T-helper 17 cell (primary cell): Measurements from ENCODE around the gene GSS. TPM values are rescaled to one million over a fixed set of nuclear protein-coding genes. Genes with fewer than 3 reads are reported as not detected.
"Not testable (repeated sequence)": the region's sequence is repeated elsewhere in the genome, so short reads cannot be mapped to it uniquely, and the experiment has no call there.

Experiments used
- ATAC-seq: fragments of 150-1000 bp; cut with Tn5 transposase; 2 replicates; pipeline ENCODE4 v1.10.0; 2021; ENCODE audit warnings: mild to moderate bottlenecking, moderate library complexity
- DNase-seq, 3 donors: peaks; one replicate each; pipeline versions ENCODE4 v3.0.0 to v3.0.0-alpha.2; 2020 to 2021
- H3K9me3 ChIP-seq: one replicate; pipeline ENCODE4 v1.7.0; 2013; ENCODE audit warnings: low read length, mild to moderate bottlenecking; ENCODE audit not compliant: control insufficient read depth, poor library complexity, severe bottlenecking
- H3K27ac Mint-ChIP-seq: one replicate; pipeline ENCODE4 v1.8.0; 2022; ENCODE audit warnings: mild to moderate bottlenecking, moderate library complexity, mixed read lengths
- H3K27me3 Mint-ChIP-seq: one replicate; pipeline ENCODE4 v1.8.0; 2022; ENCODE audit warnings: mixed read lengths
- H3K36me3 Mint-ChIP-seq: one replicate; pipeline ENCODE4 v1.8.0; 2022; ENCODE audit warnings: low read depth, mixed read lengths
- H3K4me1 Mint-ChIP-seq: one replicate; pipeline ENCODE4 v1.8.0; 2022; ENCODE audit warnings: mild to moderate bottlenecking, mixed read lengths
- H3K4me3 Mint-ChIP-seq: one replicate; pipeline ENCODE4 v1.8.0; 2022; ENCODE audit warnings: mild to moderate bottlenecking, moderate library complexity, mixed read lengths
- total RNA-seq, 4 donors: library from RNA in 2 of 4; stranded (reverse) in 2 of 4; gene quantifications; one replicate each; pipeline ENCODE4 v1.2.3 and lab custom pipeline; 2022 to 2026

Gene GSS
- total RNA-seq, 2 donors from 2014 or later, result 23.3 to 27.0 TPM

DNA sequence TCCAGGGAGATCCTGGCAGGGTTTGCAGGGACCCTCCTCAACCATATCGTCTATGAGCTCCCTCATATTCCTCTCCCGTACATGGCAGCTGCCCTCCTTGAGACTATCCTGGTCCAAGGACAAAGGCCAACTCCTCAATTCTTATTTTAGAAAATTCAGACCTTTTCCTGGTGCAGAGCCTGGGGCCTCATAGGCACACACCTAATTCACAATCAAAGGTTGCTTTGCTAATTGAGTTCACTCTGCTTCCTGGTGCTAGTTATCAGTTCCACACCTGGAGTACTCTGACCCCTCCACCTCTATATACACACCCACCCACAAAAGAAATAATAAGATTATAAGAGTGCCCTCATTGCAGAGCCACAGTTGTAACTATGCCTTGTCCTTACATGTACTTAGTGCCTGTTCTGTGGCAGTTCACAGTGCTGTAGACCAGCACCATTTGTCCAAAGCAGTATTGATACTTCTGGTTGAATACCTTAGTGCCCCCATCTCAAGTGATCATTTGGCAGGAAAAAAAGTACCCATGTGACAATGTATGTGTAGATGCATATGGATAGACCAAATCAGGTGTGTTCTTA, 38.7 kb downstream of the GSS start:
- ATAC-seq, result no peak
- H3K9me3 ChIP-seq, result no peaks in the 10 kb centered on the region
- H3K4me3 Mint-ChIP-seq, result no peak overlapping the region
- no peaks in the 10 kb centered on the region for H3K27me3 Mint-ChIP-seq
- H3K36me3 Mint-ChIP-seq, result peaks cover 2% of the 10 kb centered on the region
- H3K27ac Mint-ChIP-seq, result no peak overlapping the region
- peaks cover 30% of the 10 kb centered on the region for H3K4me1 Mint-ChIP-seq
- no peak for DNase-seq

DNA sequence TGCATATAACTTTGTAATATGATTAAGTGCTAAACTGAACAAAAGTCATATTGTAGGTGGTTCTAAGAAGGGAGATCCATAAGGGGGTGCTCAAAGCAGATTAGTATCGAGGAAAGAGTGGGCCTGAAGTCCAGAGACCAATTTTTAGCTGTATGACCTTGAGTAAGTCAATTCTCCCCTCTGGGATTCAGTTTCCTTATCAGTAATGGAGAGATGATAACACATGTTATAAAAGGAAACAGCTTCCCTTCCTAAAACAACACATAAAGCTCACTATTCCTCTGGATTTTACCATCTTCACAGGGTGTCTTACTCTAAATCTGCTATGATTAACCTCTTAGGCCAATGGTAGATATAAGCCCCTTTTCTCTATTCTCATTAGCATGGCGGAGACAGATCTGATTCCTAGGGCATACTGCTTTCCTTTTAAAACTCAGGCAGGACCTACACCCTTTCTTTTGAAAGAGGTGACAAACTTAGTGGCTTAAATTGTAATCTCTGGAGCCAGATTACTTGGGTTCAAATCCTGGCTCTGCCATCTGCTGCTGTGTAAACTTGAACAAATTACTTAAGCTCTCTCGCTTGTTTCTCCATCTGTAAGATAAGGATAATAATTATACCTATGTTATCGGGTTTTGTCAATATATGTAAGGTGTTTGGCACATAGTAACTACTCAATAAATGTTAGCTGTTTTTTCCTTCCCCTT, 39.7 kb downstream of the GSS start:
- no peaks in the 10 kb centered on the region for H3K9me3 ChIP-seq
- ATAC-seq, result no peak
- Mint-ChIP-seq H3K27me3 (no peaks in the 10 kb centered on the region), H3K36me3 (peaks cover 2% of the 10 kb centered on the region), H3K4me3 (no peak overlapping the region), H3K27ac (peak overlapping the region; percentile 8), H3K4me1 (peaks cover 30% of the 10 kb centered on the region)
- DNase-seq, result no peak

DNA sequence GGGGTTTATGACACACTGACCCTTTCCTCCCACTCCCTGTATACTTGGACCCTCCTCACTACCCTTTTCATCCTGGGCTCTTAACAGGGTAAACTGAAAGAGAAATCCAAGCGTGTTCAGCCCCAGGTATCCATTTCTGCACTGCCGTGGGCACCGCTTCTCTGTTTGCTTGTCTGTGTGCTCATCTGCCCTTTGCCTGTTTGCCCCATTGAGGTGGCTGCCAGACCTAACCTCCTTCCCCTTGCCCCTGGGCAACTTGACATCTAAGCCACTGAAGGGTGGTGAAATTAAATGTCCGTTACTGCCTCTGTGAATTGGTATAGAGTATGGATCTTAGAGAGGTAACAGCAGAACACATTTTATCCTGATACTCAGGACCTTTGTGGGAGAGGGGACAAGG, 40.5 kb downstream of the GSS start:
- H3K27me3 Mint-ChIP-seq, result no peaks in the 10 kb centered on the region
- DNase-seq (no peak), ATAC-seq (no peak)
- H3K4me3 Mint-ChIP-seq, result no peak overlapping the region
- H3K36me3 Mint-ChIP-seq, result peaks cover 2% of the 10 kb centered on the region
- H3K4me1 Mint-ChIP-seq, result peaks cover 30% of the 10 kb centered on the region
- H3K9me3 ChIP-seq, result no peaks in the 10 kb centered on the region
- peak overlapping the region; percentile 8 for H3K27ac Mint-ChIP-seq

DNA sequence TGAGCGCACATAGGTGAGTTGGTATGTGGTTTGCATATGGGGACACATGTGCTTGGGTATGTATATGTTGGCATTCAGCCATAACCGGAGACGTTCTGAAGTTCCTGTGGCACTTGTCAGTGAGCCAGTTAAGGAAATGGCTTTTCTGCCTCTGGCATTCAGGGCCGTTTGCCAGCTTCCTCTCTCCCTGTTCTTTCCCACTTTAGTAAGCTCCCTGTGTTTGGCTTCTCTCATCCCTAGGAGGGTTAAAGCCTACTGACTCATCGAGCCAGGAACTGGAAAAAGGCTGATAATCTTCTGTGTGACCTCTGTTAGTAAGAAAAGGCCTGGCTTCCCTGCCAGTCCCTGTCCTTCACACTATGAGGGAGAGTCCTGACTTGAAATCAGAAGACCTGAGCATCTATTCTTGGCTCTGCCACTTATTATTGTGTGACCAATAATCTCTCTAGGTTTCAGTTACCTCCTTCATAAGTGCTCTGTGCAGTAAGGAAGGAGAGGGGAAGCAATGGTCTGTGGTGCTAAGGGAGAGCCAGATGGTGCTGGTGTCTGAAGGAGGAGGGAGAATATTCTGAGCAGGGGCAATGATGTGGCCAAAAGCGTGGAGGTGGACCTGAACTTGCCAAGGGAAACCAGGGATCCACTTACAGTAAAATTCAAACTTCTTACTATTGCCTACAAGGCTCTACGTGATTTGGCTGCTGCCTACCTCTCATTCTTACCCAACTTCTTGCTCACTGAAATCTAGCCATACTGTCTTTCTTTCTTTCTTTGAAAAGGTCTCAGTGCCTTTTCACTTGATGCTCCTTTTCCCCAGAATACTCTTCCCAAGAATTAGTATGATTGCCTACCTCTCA, 47.8 kb downstream of the GSS start:
- ATAC-seq, result no peak
- no peaks in the 10 kb centered on the region for H3K9me3 ChIP-seq
- peaks cover 3% of the 10 kb centered on the region for H3K36me3 Mint-ChIP-seq
- H3K4me1 Mint-ChIP-seq, result peaks cover 9% of the 10 kb centered on the region
- no peaks in the 10 kb centered on the region for H3K27me3 Mint-ChIP-seq
- H3K4me3 Mint-ChIP-seq, result no peak overlapping the region
- no peak for DNase-seq
- H3K27ac Mint-ChIP-seq, result no peak overlapping the region

DNA sequence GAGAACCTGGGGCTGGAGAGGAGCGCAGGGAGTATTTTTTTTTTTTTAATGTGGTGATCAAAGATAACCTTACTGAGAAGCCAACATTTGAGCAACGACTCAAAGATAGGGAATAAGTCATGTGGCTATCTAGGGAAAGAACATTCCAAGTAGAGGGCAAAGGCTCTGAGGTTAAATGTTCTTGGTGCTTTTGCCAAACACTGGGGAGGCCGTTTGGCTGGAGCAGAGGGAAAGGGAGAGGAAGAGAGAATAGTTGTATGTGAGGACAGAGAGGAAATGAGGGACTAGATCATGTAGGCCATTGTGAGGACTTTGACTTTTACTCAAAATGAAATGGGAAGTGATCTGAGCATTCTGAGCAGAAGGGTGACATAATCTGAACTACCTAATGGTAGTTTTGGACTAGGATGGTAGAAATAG, 51.4 kb downstream of the GSS start:
- DNase-seq, result no peak
- Mint-ChIP-seq H3K27me3 (no peaks in the 10 kb centered on the region), H3K4me3 (no peak overlapping the region), H3K36me3 (peaks cover 7% of the 10 kb centered on the region), H3K27ac (no peak overlapping the region), H3K4me1 (peaks cover 9% of the 10 kb centered on the region)
- ATAC-seq, result no peak
- H3K9me3 ChIP-seq, result no peaks in the 10 kb centered on the region

DNA sequence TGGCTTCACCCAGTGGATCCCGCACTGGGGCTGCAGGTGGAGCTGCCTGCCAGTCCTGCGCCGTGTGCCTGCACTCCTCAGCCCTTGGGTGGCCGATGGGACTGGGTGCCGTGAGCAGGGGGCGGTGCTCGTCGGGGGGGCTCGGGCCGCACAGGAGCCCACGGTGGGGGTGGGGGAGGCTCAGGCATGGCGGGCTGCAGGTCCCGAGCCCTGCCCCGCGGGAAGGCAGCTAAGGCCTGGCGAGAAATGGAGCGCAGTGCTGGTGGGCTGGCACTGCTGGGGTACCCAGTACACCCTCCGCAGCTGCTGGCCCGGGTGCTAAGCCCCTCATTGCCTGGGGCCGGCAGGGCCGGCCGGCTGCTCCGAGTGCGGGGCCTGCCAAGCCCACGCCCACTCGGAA, 56.9 kb downstream of the GSS start:
- ATAC-seq, DNase-seq: not testable (repeated sequence)

DNA sequence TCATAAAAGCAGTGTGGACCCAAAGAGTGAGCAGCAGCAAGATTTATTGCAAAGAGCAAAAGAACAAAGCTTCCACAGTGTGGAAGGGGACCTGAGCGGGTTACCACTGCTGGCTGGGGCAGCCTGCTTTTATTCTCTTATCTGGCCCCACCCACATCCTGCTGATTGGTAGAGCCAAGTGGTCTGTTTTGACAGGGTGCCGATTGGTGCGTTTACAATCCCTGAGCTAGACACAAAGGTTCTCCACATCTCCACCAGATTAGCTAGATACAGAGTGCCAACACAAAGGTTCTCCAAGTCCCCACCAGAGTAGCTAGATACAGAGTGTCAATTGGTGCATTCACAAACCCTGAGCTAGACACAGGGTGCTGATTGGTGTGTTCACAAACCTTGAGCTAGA, 57.5 kb downstream of the GSS start:
- not testable (repeated sequence) for H3K9me3 ChIP-seq, H3K27ac Mint-ChIP-seq, ATAC-seq, H3K27me3 Mint-ChIP-seq, H3K4me3 Mint-ChIP-seq, H3K4me1 Mint-ChIP-seq, DNase-seq, H3K36me3 Mint-ChIP-seq

More for the DNA sequence above, 56.9 kb downstream of the GSS start:
- not testable (repeated sequence) for H3K27ac Mint-ChIP-seq, H3K9me3 ChIP-seq, H3K36me3 Mint-ChIP-seq, H3K27me3 Mint-ChIP-seq, H3K4me3 Mint-ChIP-seq, H3K4me1 Mint-ChIP-seq

DNA sequence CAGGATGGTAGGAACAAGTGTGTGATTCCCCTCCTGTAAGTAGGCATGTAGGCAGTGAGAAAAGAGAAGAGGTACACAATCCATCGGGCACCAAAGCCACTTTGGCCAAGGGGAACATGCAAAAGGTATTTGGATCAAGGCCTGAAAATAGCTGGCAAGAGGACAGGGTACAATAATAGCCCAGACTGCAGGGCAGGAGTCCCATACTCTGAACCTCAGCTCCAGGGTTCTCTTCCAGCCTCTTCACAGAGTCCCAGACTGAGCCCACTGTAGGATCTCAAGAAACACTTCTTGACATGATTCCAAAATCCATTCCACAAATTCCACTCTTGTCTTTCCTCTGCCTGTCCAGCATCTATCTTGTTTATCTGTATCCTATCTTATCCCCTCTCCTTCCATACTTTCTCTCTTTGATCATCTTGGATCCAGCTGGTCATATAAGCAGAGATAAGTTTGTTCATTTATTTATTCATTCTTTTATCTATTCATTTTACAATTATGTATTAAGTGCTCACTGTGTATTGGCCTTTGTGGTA, 59.5 kb downstream of the GSS start:
- Mint-ChIP-seq H3K4me1 (peaks cover 13% of the 10 kb centered on the region), H3K27me3 (no peaks in the 10 kb centered on the region), H3K36me3 (peaks cover 4% of the 10 kb centered on the region), H3K27ac (no peak overlapping the region), H3K4me3 (no peak overlapping the region)
- H3K9me3 ChIP-seq, result no peaks in the 10 kb centered on the region
- ATAC-seq (no peak), DNase-seq (no peak)

DNA sequence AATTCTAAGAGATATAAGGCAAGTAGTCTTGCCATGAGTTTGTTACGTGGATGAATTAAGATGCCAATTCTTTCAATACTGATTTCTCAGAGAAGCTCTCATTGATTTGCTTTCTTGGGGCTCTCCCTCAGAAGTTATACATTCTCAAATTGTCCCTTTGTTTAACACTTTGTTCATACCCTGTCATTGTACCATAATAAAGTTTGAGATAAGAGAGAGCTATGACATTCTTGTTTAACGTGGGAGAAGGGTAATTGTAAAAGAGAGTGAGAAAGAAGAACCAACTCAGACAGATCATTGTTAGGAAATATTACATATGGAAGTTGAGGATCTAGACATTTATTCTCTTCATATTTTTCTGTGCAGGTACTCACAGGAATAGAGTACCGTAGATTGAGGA, 60.1 kb downstream of the GSS start:
- Mint-ChIP-seq H3K27ac (no peak overlapping the region), H3K4me1 (peaks cover 19% of the 10 kb centered on the region), H3K4me3 (no peak overlapping the region), H3K36me3 (peaks cover 2% of the 10 kb centered on the region), H3K27me3 (no peaks in the 10 kb centered on the region)
- no peaks in the 10 kb centered on the region for H3K9me3 ChIP-seq
- ATAC-seq (no peak), DNase-seq (no peak)

DNA sequence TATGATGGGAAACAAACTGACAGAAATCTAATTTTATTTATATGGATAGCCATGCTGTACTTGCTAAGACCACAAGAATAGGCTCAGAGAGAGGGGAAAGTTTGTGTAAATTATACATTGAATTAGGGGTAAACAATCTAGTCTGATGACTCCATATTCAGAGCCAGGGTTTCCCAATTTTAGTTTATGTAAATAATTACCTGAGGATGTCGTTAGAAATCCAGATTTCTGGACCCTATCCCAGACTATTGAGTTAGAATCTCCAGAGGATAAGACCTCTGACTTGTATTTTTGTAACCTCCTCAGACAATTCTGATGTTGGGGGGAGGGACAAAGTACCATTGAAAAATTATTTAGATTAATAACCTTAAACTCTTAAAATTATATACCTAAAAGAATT, 60.9 kb downstream of the GSS start:
- Mint-ChIP-seq H3K27me3 (no peaks in the 10 kb centered on the region), H3K36me3 (peaks cover 2% of the 10 kb centered on the region), H3K27ac (no peak overlapping the region), H3K4me1 (peaks cover 21% of the 10 kb centered on the region), H3K4me3 (no peak overlapping the region)
- ATAC-seq, result no peak
- no peaks in the 10 kb centered on the region for H3K9me3 ChIP-seq
- DNase-seq, result no peak

DNA sequence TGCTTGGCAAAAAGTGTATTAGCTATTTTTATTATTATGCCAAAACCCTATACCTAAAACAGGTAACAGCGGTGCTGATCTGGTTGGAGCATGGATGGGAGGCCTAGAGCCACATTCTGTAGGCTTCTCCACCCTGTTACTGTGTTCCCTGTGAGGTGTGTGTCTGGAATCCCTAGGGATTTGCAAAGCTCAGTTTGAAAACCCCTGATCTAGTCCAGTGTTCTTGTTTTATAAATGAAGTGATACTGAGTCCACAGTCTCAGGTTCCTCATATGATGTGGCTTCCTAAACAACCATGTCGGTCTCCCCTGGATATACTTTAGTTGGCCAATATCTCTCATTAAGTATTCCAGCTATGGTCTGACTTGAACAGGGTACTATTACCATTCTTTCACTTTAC, 62.9 kb downstream of the GSS start:
- no peaks in the 10 kb centered on the region for H3K27me3 Mint-ChIP-seq
- no peak overlapping the region for H3K27ac Mint-ChIP-seq
- peaks cover 28% of the 10 kb centered on the region for H3K4me1 Mint-ChIP-seq
- H3K36me3 Mint-ChIP-seq, result peaks cover 5% of the 10 kb centered on the region
- H3K4me3 Mint-ChIP-seq, result no peak overlapping the region
- H3K9me3 ChIP-seq, result no peaks in the 10 kb centered on the region
- DNase-seq (no peak), ATAC-seq (no peak)

DNA sequence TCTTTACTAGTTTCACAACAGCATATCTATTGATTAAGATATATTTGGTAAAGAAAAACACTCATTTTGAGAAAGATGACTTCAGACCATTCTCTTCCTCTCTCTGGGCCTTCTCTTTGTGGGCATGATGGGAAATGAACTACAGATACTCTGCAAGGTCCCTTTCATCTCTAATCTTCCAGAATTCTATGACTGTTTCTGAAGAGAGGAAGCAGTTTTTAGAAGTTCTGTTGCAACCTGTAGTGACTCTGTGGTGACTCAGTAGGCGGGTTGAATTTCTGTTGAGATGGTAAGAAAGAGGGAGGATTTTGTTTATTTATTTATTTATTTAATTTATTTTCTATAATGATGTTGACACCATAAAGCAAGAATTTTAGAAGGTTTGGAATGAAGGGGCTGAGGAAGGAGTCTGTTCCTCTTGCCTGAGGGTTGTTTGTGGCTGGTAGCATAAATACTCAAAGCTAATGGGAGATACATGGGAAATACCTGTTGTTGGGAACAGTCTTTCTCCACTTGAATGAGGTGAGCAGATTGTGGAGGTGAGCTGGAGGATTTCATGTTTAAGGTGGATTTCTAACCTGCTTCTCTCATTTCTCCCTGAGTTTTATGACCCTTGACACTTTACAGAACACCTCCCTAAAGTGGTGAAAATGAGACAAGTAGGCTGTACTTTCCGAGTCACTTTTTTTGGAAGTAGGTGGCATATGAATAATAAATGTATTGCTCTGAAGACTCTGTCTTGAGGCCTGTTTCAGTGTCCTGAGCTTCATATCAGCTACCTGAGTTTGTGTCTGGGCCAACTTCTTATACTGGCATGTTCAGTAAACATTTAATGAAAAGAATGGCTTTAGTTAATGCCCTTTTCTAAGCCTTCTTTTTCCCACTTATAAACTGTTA, 64.2 kb downstream of the GSS start:
- H3K4me3 Mint-ChIP-seq, result no peak overlapping the region
- peak overlapping the region; percentile 83 for H3K27ac Mint-ChIP-seq
- no peaks in the 10 kb centered on the region for H3K9me3 ChIP-seq
- peaks cover 28% of the 10 kb centered on the region for H3K4me1 Mint-ChIP-seq
- peaks cover 4% of the 10 kb centered on the region for H3K36me3 Mint-ChIP-seq
- DNase-seq (no peak), ATAC-seq (peak; percentile 58)
- no peaks in the 10 kb centered on the region for H3K27me3 Mint-ChIP-seq
